Hematopoietic multipotent progenitor cell treated with erythropoietin and hydrocortisone succinate and interleukin-3 and kit ligand, for 6 days (in vitro differentiated cells): ENCODE results near the gene LIPH.

Experiments
- DNase-seq: peaks from one replicate; pipeline ENCODE4 v3.0.0-alpha.2; 2015

The LIPH gene

GRCh38 chr3:185537369-185537970, 14.9 kb downstream of the LIPH start:
- peak; percentile 75 for DNase-seq

GRCh38 chr3:185534511-185534910, 17.9 kb downstream of the LIPH start:
- no peak for DNase-seq

- no peak for DNase-seq
Observed at GRCh38 chr3:185532901-185533300, 19.5 kb downstream of the LIPH start.

GRCh38 chr3:185530856-185531255, 21.5 kb downstream of the LIPH start:
- no peak for DNase-seq

- peak; percentile 77 for DNase-seq
Observed at GRCh38 chr3:185528532-185528931, 23.9 kb downstream of the LIPH start.

GRCh38 chr3:185527364-185527763, 25.0 kb downstream of the LIPH start:
- no peak for DNase-seq

- no peak for DNase-seq
Observed at GRCh38 chr3:185526349-185526951, 25.9 kb downstream of the LIPH start.

GRCh38 chr3:185521349-185522138, 30.8 kb downstream of the LIPH start:
- DNase-seq: no peak

- DNase-seq: no peak
Observed at GRCh38 chr3:185519021-185519420, 33.4 kb downstream of the LIPH start.

- no peak for DNase-seq
Observed at GRCh38 chr3:185517387-185518130, 34.8 kb downstream of the LIPH start.

- DNase-seq: no peak
Observed at GRCh38 chr3:185511711-185512110, 40.7 kb downstream of the LIPH start.

- no peak for DNase-seq
Observed at GRCh38 chr3:185508335-185508991, 43.9 kb downstream of the LIPH start.

- no peak for DNase-seq
Observed at GRCh38 chr3:185507883-185508282, 44.5 kb downstream of the LIPH start.

GRCh38 chr3:185504636-185505035, 47.8 kb downstream of the LIPH start:
- no peak for DNase-seq

- no peak for DNase-seq
Observed at GRCh38 chr3:185503521-185503920, 48.9 kb downstream of the LIPH start.

GRCh38 chr3:185502987-185503386, 49.4 kb downstream of the LIPH start:
- DNase-seq: no peak

- peak; percentile 93 for DNase-seq
Observed at GRCh38 chr3:185498503-185499396, 53.6 kb downstream of the LIPH start, which contains the start of gene TMEM41A. TMEM41A (minus strand) TSS chr3:185499035; CDS start chr3:185498961, 74 bp downstream.

- no peak for DNase-seq
Observed at GRCh38 chr3:185490241-185490640, 62.1 kb downstream of the LIPH start.

GRCh38 chr3:185489462-185489861, 62.9 kb downstream of the LIPH start:
- DNase-seq: no peak

GRCh38 chr3:185488465-185488864, 63.9 kb downstream of the LIPH start:
- DNase-seq: no peak

GRCh38 chr3:185486394-185486793, 66.0 kb downstream of the LIPH start:
- DNase-seq: no peak

- no peak for DNase-seq
Observed at GRCh38 chr3:185484296-185484695, 68.1 kb downstream of the LIPH start.
